Measurements from ENCODE around the gene LINGO1. TPM values are rescaled to one million over a fixed set of nuclear protein-coding genes. Genes with fewer than 3 reads are reported as not detected.
A peak's percentile ranks its signal among the peaks of the same experiment; 100 is the strongest.

LINGO1 gene
- polyA plus RNA-seq, 6 donors from 2014 or later, result not detected

DNA sequence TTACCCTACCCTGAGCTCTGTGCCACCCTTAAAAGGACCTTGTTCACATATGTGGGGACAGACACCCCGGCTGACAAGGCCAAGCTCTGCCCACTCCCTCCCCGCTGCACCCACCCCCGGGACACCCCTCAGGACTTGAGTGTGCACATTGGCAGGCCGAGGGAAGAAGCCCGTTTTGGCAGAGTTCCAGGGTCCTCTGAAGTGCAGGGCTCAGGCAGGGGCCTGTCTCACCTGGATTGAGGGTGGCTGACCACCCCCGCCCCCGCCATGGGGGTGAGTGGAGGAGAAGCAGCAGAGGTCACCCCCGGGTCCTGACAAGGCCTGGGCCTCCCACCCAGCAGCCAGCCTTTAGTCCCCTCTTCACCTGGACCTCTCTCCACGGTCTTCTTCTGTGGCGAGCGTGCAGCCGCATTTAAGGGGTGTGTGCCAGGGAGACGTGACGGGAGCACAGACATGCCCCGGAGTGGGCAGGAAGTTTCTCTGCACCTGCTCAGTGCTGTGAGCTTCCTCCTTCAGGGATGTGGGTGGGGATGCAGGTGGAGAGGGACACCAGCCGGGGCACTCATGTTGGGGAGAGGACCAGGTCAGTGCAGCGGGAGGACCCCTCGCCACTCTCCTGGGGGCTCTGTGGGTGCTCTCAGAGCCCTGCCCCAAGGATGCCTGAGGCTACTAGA, 50.7 kb downstream of the LINGO1 start:
- Mint-ChIP-seq H3K4me3 (peak overlapping the region in 1 of 8 donors; percentile 29), H3K36me3 (no peaks in the 10 kb centered on the region), H3K9me3 (no peaks in the 10 kb centered on the region), H3K4me1 (peaks cover 5 to 16% (median 12%) of the 10 kb centered on the region in 3 donors), H3K27ac (peak overlapping the region in 1 of 6 donors; percentile 56), H3K27me3 (peaks cover 4 to 20% (median 16%) of the 10 kb centered on the region in 3 donors)
- DNase-seq, result no peak
- no peak for ATAC-seq (ENCODE audit: low read depth in 2 of 2)

GRCh38 chr15:77580996-77581682, 51.6 kb downstream of the LINGO1 start:
- H3K36me3 Mint-ChIP-seq, result no peaks in the 10 kb centered on the region
- H3K27me3 Mint-ChIP-seq, result peaks cover 4 to 22% (median 16%) of the 10 kb centered on the region in 3 donors
- DNase-seq, result no peak
- no peak for ATAC-seq (ENCODE audit: low read depth in 2 of 2)
- peak overlapping the region in 2 of 8 donors; percentile 54 to 73 for H3K4me3 Mint-ChIP-seq
- H3K9me3 Mint-ChIP-seq, result no peaks in the 10 kb centered on the region
- H3K4me1 Mint-ChIP-seq, result peaks cover 5 to 16% (median 12%) of the 10 kb centered on the region in 3 donors
- peak overlapping the region in 1 of 6 donors; percentile 78 for H3K27ac Mint-ChIP-seq

GRCh38 chr15:77579498-77580188, 53.1 kb downstream of the LINGO1 start:
- DNase-seq, result no peak
- Mint-ChIP-seq H3K36me3 (no peaks in the 10 kb centered on the region), H3K27ac (peak overlapping the region in 2 of 6 donors; percentile 53 to 70), H3K27me3 (peaks cover 4 to 11% (median 4%) of the 10 kb centered on the region in 3 donors), H3K4me3 (no peak overlapping the region), H3K4me1 (peaks cover 5 to 16% (median 12%) of the 10 kb centered on the region in 3 donors), H3K9me3 (no peaks in the 10 kb centered on the region)
- ATAC-seq (ENCODE audit: low read depth in 2 of 2), result no peak

DNA sequence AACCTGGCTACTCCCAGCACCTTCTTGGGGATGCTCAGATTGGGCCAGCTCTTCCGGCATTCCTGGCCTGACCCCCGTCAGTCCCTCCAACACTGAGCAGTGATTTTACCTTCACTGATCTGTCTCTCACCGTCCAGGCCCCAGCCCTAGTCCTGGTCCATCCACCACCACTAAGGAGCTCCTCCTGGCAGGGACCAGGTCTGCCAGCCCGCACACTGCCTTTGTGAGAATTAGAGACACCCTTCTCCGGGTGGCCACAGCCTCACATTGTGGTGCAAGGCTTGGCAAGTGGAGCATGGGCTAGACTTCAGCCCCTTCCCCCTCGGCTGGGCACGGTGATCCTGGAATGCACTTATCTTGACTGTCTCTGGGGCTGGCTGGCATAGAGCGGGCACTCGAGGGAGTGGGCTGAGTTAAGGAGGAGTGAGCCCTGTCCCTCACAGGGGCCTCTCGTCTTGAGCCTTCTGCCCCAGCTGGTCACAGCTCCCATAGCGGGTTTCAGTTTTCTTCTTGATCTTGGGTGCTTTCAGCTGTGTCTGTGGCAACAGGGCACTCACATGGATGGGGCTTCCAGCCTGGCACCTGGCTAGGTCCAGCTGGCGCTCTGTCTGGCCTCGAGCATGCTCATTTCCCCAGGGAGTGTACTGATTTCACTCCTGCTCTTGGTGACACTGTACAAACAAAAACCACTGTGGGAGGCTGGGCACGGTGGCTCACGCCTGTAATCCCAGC, 53.9 kb downstream of the LINGO1 start:
- no peaks in the 10 kb centered on the region for H3K9me3 Mint-ChIP-seq
- H3K4me3 Mint-ChIP-seq, result no peak overlapping the region
- no peak overlapping the region for H3K27ac Mint-ChIP-seq
- DNase-seq (no peak), ATAC-seq (ENCODE audit: low read depth in 2 of 2) (no peak)
- peaks cover 5 to 16% (median 12%) of the 10 kb centered on the region in 3 donors for H3K4me1 Mint-ChIP-seq
- peaks cover 0 to 5% (median 4%) of the 10 kb centered on the region in 3 donors for H3K27me3 Mint-ChIP-seq
- H3K36me3 Mint-ChIP-seq, result no peaks in the 10 kb centered on the region

- no peak overlapping the region for H3K27ac Mint-ChIP-seq
- no peaks in the 10 kb centered on the region for H3K36me3 Mint-ChIP-seq
- H3K4me3 Mint-ChIP-seq, result no peak overlapping the region
- DNase-seq (no peak), ATAC-seq (ENCODE audit: low read depth in 2 of 2) (no peak)
- no peaks in the 10 kb centered on the region for H3K9me3 Mint-ChIP-seq
- peaks cover 0 to 5% (median 4%) of the 10 kb centered on the region in 3 donors for H3K27me3 Mint-ChIP-seq
- H3K4me1 Mint-ChIP-seq, result peaks cover 5 to 15% (median 12%) of the 10 kb centered on the region in 3 donors
Measured at GRCh38 chr15:77577366-77577950, 55.3 kb downstream of the LINGO1 start.

GRCh38 chr15:77576538-77576937, 56.2 kb downstream of the LINGO1 start:
- DNase-seq (no peak), ATAC-seq (ENCODE audit: low read depth in 2 of 2) (no peak)
- Mint-ChIP-seq H3K36me3 (no peaks in the 10 kb centered on the region), H3K27ac (peak overlapping the region in 2 of 6 donors; percentile 82), H3K9me3 (no peaks in the 10 kb centered on the region), H3K4me1 (peaks cover 5 to 12% (median 9%) of the 10 kb centered on the region in 3 donors), H3K27me3 (peaks cover 0 to 5% (median 4%) of the 10 kb centered on the region in 3 donors), H3K4me3 (no peak overlapping the region)

- DNase-seq, result no peak
- no peaks in the 10 kb centered on the region for H3K36me3 Mint-ChIP-seq
- H3K27ac Mint-ChIP-seq, result no peak overlapping the region
- no peaks in the 10 kb centered on the region for H3K9me3 Mint-ChIP-seq
- peaks cover 0 to 5% (median 4%) of the 10 kb centered on the region in 3 donors for H3K27me3 Mint-ChIP-seq
- H3K4me3 Mint-ChIP-seq, result no peak overlapping the region
- ATAC-seq (ENCODE audit: low read depth in 2 of 2), result no peak
- peaks cover 0 to 6% (median 0%) of the 10 kb centered on the region in 3 donors for H3K4me1 Mint-ChIP-seq
Measured at GRCh38 chr15:77575203-77575934, 57.3 kb downstream of the LINGO1 start.

- DNase-seq (no peak), ATAC-seq (ENCODE audit: low read depth in 2 of 2) (no peak)
- Mint-ChIP-seq H3K4me3 (no peak overlapping the region), H3K4me1 (peaks cover under 1 to 8% (median 3%) of the 10 kb centered on the region in 3 donors), H3K9me3 (no peaks in the 10 kb centered on the region), H3K36me3 (no peaks in the 10 kb centered on the region), H3K27me3 (peaks cover 6 to 10% (median 7%) of the 10 kb centered on the region in 3 donors), H3K27ac (peak overlapping the region in 1 of 6 donors; percentile 73)
Measured at GRCh38 chr15:77574521-77575202, 58.0 kb downstream of the LINGO1 start.

GRCh38 chr15:77573802-77574201, 58.9 kb downstream of the LINGO1 start:
- no peaks in the 10 kb centered on the region for H3K9me3 Mint-ChIP-seq
- no peak overlapping the region for H3K4me3 Mint-ChIP-seq
- ATAC-seq (ENCODE audit: low read depth in 2 of 2) (no peak), DNase-seq (no peak)
- peaks cover 6 to 14% (median 10%) of the 10 kb centered on the region in 3 donors for H3K27me3 Mint-ChIP-seq
- peaks cover 5 to 10% (median 8%) of the 10 kb centered on the region in 3 donors for H3K4me1 Mint-ChIP-seq
- peak overlapping the region in 1 of 6 donors; percentile 14 for H3K27ac Mint-ChIP-seq
- no peaks in the 10 kb centered on the region for H3K36me3 Mint-ChIP-seq

DNA sequence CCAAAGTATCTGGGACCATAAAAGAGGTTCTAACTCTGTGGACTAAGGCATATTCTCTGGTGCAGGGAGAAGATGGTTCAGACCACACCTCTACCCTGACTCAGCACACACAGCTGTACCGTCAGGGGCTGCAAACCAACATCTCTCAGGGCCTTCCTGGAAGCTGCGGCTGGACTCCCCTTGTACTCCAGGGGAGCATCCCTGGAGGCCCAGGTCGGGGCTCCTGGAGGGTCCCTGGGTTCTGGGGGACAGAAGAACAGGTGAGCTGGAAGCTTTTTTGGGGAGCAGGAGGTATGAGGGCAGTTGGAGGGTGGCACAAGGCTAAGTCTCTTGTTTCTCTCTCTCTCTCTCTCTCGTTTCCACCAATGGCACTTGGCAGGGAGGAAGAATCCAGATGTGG, 60.5 kb downstream of the LINGO1 start:
- H3K9me3 Mint-ChIP-seq, result peaks cover 0 to 3% (median 0%) of the 10 kb centered on the region in 7 donors
- no peak overlapping the region for H3K4me3 Mint-ChIP-seq
- no peaks in the 10 kb centered on the region for H3K36me3 Mint-ChIP-seq
- DNase-seq (no peak), ATAC-seq (ENCODE audit: low read depth in 2 of 2) (no peak)
- peaks cover 6 to 14% (median 10%) of the 10 kb centered on the region in 3 donors for H3K27me3 Mint-ChIP-seq
- peaks cover 5 to 8% (median 7%) of the 10 kb centered on the region in 3 donors for H3K4me1 Mint-ChIP-seq
- H3K27ac Mint-ChIP-seq, result no peak overlapping the region

GRCh38 chr15:77571741-77572140, 61.0 kb downstream of the LINGO1 start:
- Mint-ChIP-seq H3K27ac (no peak overlapping the region), H3K4me3 (no peak overlapping the region), H3K36me3 (no peaks in the 10 kb centered on the region), H3K4me1 (peaks cover 5 to 8% (median 7%) of the 10 kb centered on the region in 3 donors), H3K9me3 (peaks cover 0 to 3% (median 0%) of the 10 kb centered on the region in 7 donors), H3K27me3 (peaks cover 6 to 15% (median 10%) of the 10 kb centered on the region in 3 donors)
- DNase-seq (no peak), ATAC-seq (ENCODE audit: low read depth in 2 of 2) (no peak)

DNA sequence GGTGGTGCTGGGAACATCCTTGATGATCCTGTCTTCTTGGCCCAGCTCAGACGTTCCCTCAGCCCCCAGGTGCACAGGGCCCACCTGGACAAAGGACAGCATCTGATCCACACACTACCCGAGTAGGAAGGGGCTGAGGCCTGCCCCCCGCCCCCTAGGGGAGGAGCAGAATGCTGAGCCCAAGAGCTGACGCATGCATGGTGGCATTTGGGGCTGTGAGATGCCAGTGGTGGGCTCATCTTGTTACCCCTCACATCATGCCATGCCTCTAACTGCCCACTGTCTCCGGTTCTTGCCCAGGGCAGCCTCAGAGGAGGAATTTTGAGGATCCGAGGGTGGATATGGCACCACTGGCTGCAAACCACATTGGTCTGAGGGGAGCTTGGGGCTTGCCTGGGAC, 61.5 kb downstream of the LINGO1 start:
- no peak overlapping the region for H3K4me3 Mint-ChIP-seq

More for the DNA sequence above, 61.5 kb downstream of the LINGO1 start:
- H3K36me3 Mint-ChIP-seq, result peaks cover 0 to 5% of the 10 kb centered on the region in 2 donors
- peaks cover 0 to 3% (median 0%) of the 10 kb centered on the region in 7 donors for H3K9me3 Mint-ChIP-seq
- DNase-seq (no peak), ATAC-seq (ENCODE audit: low read depth in 2 of 2) (no peak)
- peaks cover 6 to 19% (median 10%) of the 10 kb centered on the region in 3 donors for H3K27me3 Mint-ChIP-seq
- peaks cover 5 to 8% (median 7%) of the 10 kb centered on the region in 3 donors for H3K4me1 Mint-ChIP-seq
- no peak overlapping the region for H3K27ac Mint-ChIP-seq
